Right lobe of liver (tissue), 6 donors: Measurements from ENCODE around the gene FBLIM1. TPM values are rescaled to one million over a fixed set of nuclear protein-coding genes. Genes with fewer than 3 reads are reported as not detected.

ENCODE experiments used
- ATAC-seq, 4 donors: fragments of 200-7000 bp; cut with Tn5 transposase; one replicate each; pipeline ENCODE4 v1.9.1; 2020; ENCODE audit warnings: mild to moderate bottlenecking in 4 of 4, moderate library complexity in 4 of 4
- DNase-seq, 3 donors: peaks; one replicate each; pipeline ENCODE4 v3.0.0-alpha.2; 2020
- H3K27ac ChIP-seq, 3 donors: fragments of 200-600 bp; one replicate each; pipeline ENCODE4 v1.8.0; 2022
- H3K27me3 ChIP-seq, 2 donors: fragments of 200-600 bp; one replicate each; pipeline ENCODE4 v1.8.0; 2022
- H3K36me3 ChIP-seq, 4 donors: fragments of 200-600 bp; sonication (generic) in 1 of 4; one replicate each; pipeline versions ENCODE4 v1.5.1 to v1.8.0; 2017 to 2022; ENCODE audit warnings: control low read depth in 1 of 4
- H3K4me1 ChIP-seq, 4 donors: fragments of 200-600 bp; sonication (generic) in 1 of 4; one replicate each; pipeline versions ENCODE4 v1.5.1 to v1.8.0; 2017 to 2022; ENCODE audit warnings: control low read depth in 1 of 4
- H3K4me3 ChIP-seq, 3 donors: fragments of 200-600 bp; one replicate each; pipeline ENCODE4 v1.8.0; 2022
- H3K9me3 ChIP-seq, 4 donors: fragments of 200-600 bp; sonication (generic) in 1 of 4; one replicate each; pipeline versions ENCODE4 v1.5.1 to v1.8.0; 2017 to 2022; ENCODE audit warnings: control low read depth in 1 of 4
- CTCF ChIP-seq, 4 donors: fragments of 200-600 bp in 3 of 4; fragments of 450-650 bp in 1 of 4; IDR thresholded peaks; one replicate each; pipeline versions ENCODE4 v1.5.1 to v1.8.0; 2016 to 2022; ENCODE audit warnings: antibody characterized with exemption in 4 of 4, mild to moderate bottlenecking in 2 of 4
- POLR2A ChIP-seq: fragments of 450-650 bp; IDR thresholded peaks from one replicate; pipeline ENCODE4 v1.6.1; 2017; ENCODE audit warnings: antibody characterized with exemption, mild to moderate bottlenecking
- WGBS: methylation state at CpG from one replicate; pipeline ENCODE4 v1.1.6; 2018; ENCODE audit warnings: low coverage, low lambda C conversion rate; ENCODE audit not compliant: insufficient coverage; ENCODE audit errors: missing lambda C conversion rate; 5-methylcytosine and 5-hydroxymethylcytosine counted together
- intact Hi-C, 2 donors: fragments of 100-400 bp; cut with DNase I; formaldehyde crosslinking; loops; one replicate each; pipeline versions ENCODE4 v1.11.2 to v1.14.1; 2022
- total RNA-seq, 6 experiments: library from RNA; depleted of rRNA in 2 of 6; stranded (reverse); fragments of >200 nt in 2 of 6; fragmentation: NEBNext Ultra II Directional in 3 of 6; extraction: Animal tissue kit (Norgen Biotek cat#: 25700) in 3 of 6; gene quantifications; one replicate each; pipeline versions ENCODE4 v1.1.0 to v1.2.4, GENCODE V29; 2016 to 2023
- donor health status: DM: no; HTN: yes; CAD: no.
- donor health status: DM: no; HTN: no; CAD: no.
- donor health status: DM: no; HTN: no; CAD: no.
- donor health status: DM: no; HTN: yes; CAD: no.
- donor health status: DM: no; HTN: yes; CAD: no.

FBLIM1 gene
- total RNA-seq, 6 experiments from 2014 or later: 4.0 to 13.1 (median 6.0) TPM

DNA sequence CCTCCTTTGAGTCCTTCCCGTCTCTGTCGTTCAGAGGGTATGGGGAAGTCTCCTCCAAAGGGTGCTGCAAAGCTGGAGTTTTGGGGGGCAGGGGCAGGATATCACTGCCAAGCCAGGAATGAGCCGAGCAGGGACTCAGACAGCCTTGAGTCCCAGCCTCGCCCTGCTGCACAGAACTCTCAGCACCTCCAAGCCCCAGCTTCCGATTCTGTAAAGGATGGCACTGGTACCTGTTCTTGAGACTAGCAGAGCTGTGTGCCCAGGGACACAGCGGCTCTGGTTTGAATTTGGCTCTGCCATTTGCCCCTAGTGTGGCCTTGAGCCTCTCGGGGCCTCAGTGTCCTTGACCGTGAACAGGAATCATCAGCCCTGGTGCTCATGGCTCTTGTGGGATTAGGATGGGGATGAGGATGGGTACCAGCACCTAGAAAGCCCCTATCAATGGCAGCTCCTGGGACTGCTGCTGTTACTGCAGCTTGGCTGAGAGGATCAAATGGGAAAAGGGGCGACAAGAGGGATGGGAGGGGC is 1.5 kb upstream of the FBLIM1 start:
- H3K4me1 ChIP-seq: peaks cover 0 to 6% (median 0%) of the 10 kb centered on the region in 4 donors
- no peaks in the 10 kb centered on the region for H3K27me3 ChIP-seq
- no peaks in the 10 kb centered on the region for H3K36me3 ChIP-seq
- H3K27ac ChIP-seq: no peak overlapping the region
- no peak overlapping the region for H3K4me3 ChIP-seq
- DNase-seq (no peak), ATAC-seq (no peak)
- no peak for TF ChIP-seq POLR2A
- no peak for TF ChIP-seq CTCF (IDR thresholded peaks at IDR 0.05)
- no peaks in the 10 kb centered on the region for H3K9me3 ChIP-seq
- 72% methylated on average over 5 of the region's 9 CpGs for WGBS
- intact Hi-C loops: no loop called here

DNA sequence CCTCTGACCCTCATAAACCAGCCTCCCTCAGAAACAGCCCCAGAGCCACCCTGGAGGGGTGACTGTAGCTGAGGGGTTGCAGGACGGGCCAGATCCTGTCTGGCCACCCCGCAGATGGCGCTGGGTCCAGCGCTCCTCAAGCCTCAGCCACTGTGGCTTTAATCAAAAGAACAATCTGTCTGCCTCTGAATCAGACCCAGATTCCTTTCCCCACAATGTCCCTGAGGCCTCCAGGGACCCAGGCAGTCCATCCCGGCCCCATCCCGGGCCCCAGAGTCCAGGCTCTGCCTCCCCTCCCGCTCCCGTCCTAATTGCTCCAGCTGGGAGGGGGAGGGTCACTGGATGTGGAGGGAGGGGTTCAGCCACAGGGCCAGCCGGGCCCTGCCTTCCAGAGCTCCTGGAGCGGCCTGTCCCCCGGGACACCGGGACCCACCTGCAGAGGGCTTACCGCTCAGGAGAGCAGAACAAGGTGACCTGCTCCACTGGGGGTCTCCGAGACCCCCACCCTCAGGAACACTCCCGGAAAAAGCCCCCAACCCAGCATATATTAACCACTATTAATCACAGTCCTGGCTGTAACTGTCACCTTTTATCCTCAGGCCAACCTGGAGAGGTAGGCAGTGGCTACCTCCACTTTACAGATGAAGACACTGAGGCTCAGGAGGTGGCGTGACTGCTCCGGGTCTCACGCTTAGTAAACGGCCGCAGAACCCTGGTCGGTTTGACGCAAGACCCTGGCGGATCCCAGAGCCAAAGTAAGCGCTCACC is 836 bp upstream of the FBLIM1 start:
- ATAC-seq: no peak
- no peak for DNase-seq
- H3K4me3 ChIP-seq: peak overlapping the region in 1 of 3 donors; percentile 55
- peaks cover 0 to 6% (median 0%) of the 10 kb centered on the region in 4 donors for H3K4me1 ChIP-seq
- H3K27ac ChIP-seq: no peak overlapping the region
- H3K27me3 ChIP-seq: no peaks in the 10 kb centered on the region
- 32% methylated on average over 9 of the region's 24 CpGs for WGBS
- TF ChIP-seq POLR2A (no peak), CTCF (IDR thresholded peaks at IDR 0.05) (no peak)
- no peaks in the 10 kb centered on the region for H3K36me3 ChIP-seq
- H3K9me3 ChIP-seq: no peaks in the 10 kb centered on the region
- intact Hi-C loops: no loop called here

GRCh38 chr1:15758953-15759661 is 512 bp downstream of the FBLIM1 start:
- ATAC-seq: peak; percentile 12 to 43 (median 32)
- no CpG with 5 or more reads among the region's 58 CpGs for WGBS

More at GRCh38 chr1:15758953-15759661, 512 bp downstream of the FBLIM1 start:
- Histone ChIP-seq H3K4me3 (peak overlapping the region; percentile 36 to 55 (median 52)), H3K36me3 (no peaks in the 10 kb centered on the region), H3K4me1 (peaks cover 0 to 6% (median 0%) of the 10 kb centered on the region in 4 donors), H3K27me3 (no peaks in the 10 kb centered on the region), H3K27ac (peak overlapping the region in 2 of 3 donors; percentile 24 to 49), H3K9me3 (no peaks in the 10 kb centered on the region)
- intact Hi-C loops: no loop called here
- no peak for DNase-seq
- TF ChIP-seq CTCF (IDR thresholded peaks at IDR 0.05): no peak
- no peak for TF ChIP-seq POLR2A
